A673 (cell line): ENCODE results near the gene CLVS2.

Source experiments
- CTCF ChIP-seq: fragments of 300-800, 200-600 bp; sonication (generic); conservative IDR thresholded peaks from 2 replicates; pipeline ENCODE4 v1.5.1; 2017; ENCODE audit warnings: low read depth, mild to moderate bottlenecking, antibody characterized with exemption, low read length, moderate library complexity, mixed read lengths
- EZH2 ChIP-seq: fragments of 200-600 bp; sonication (generic); IDR thresholded peaks from 2 replicates; pipeline ENCODE4 v1.6.1; 2017; ENCODE audit warnings: borderline replicate concordance, low read depth, mild to moderate bottlenecking, mixed read lengths, antibody characterized with exemption, low read length; ENCODE audit not compliant: poor library complexity, severe bottlenecking

- TF ChIP-seq CTCF (no peak), EZH2 (no peak)
These were observed 121.3 kb downstream of the CLVS2 start for GRCh38 chr6:123117145-123117908.
